Retinal pigment epithelial cell (primary cell): ENCODE measurements around the gene MSI2.

Experiments used
- DNase-seq: peaks from one replicate; pipeline ENCODE4 v3.0.0-alpha.2; 2010; ENCODE audit warnings: low read depth
- H3K4me3 ChIP-seq: 2 replicates; pipeline ENCODE4 v1.5.1; 2011; ENCODE audit warnings: mild to moderate bottlenecking, low read length, control low read depth, moderate library complexity
- TF ChIP-seq, protein P1 (sequence below): conservative IDR thresholded peaks from 2 replicates; pipeline ENCODE4 v1.5.1; 2011; ENCODE audit warnings: low read depth, low read length, control low read depth, inconsistent platforms

The MSI2 gene

DNA sequence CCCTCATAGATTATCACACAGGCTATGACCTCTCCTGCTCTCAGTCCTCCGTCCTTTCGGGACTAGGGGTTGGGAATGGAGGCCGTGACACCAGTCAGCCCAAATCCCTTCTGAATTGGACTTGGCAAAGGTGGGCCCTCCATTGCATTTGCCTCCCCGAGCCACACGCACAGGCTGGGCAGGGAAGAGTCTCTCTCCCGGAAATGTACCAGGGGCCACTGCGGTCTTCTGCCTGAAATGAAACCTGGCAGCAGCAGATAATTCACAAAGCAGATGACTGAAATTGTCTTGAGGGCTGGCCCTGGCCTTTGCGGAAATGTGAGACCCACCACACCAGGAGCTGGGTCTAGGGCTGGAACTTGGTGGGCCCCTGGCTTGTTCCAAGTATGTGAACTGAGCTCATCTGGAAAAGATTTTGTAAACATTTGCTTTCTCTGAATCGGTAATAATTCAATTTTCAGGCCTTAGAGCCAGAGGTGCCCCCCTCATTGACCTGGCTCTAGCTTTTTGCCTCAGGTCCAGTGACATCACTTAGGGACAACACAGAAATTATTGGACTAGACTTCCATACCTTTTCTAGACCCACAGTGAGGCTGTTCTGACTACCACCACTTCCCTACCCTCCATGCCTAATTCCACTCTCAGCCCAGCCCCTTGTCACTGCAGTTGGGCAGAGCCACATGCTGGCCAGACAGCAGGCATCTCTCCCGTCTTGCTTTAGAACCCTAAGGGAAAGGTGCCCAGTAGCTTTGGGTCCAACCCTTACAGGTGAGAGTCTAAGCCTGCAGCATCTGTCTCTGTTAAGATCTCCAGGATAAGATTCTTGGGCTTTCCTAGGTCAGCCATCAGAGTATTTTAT is 413.6 kb downstream of the MSI2 start:
- H3K4me3 ChIP-seq, result no peak overlapping the region
- no peak for DNase-seq
- TF ChIP-seq, protein P1, sequence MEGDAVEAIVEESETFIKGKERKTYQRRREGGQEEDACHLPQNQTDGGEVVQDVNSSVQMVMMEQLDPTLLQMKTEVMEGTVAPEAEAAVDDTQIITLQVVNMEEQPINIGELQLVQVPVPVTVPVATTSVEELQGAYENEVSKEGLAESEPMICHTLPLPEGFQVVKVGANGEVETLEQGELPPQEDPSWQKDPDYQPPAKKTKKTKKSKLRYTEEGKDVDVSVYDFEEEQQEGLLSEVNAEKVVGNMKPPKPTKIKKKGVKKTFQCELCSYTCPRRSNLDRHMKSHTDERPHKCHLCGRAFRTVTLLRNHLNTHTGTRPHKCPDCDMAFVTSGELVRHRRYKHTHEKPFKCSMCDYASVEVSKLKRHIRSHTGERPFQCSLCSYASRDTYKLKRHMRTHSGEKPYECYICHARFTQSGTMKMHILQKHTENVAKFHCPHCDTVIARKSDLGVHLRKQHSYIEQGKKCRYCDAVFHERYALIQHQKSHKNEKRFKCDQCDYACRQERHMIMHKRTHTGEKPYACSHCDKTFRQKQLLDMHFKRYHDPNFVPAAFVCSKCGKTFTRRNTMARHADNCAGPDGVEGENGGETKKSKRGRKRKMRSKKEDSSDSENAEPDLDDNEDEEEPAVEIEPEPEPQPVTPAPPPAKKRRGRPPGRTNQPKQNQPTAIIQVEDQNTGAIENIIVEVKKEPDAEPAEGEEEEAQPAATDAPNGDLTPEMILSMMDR, result no peak

- H3K4me3 ChIP-seq, result no peak overlapping the region
- TF ChIP-seq, protein P1, result no peak
- no peak for DNase-seq
Observed at GRCh38 chr17:57670769-57671569, 414.6 kb downstream of the MSI2 start.

- peak; percentile 27 for DNase-seq
- no peak overlapping the region for H3K4me3 ChIP-seq
- TF ChIP-seq, protein P1, result peak; percentile 97
Observed at GRCh38 chr17:57671667-57672632, 415.6 kb downstream of the MSI2 start.

DNA sequence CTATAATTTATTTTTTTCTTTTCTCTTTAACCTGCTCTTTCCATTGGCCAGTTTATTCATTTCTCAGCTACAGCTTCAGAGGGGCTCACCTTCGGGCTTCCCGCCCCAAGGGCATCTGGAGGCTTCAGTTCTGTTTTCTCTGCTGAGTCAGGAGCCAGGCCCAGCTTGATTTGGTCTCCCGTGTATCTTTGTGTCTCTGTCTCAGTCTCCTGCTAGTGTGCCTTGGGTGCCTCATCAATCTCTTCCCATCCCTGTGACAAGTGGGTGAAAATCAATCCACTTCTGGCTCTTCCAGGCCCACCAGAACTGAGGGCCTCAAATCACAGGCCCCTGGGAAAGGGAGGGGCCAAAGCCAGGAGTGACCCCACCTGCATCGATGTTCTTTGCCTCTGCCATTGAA is 416.6 kb downstream of the MSI2 start:
- H3K4me3 ChIP-seq, result no peak overlapping the region
- no peak for DNase-seq
- TF ChIP-seq, protein P1, result no peak

DNA sequence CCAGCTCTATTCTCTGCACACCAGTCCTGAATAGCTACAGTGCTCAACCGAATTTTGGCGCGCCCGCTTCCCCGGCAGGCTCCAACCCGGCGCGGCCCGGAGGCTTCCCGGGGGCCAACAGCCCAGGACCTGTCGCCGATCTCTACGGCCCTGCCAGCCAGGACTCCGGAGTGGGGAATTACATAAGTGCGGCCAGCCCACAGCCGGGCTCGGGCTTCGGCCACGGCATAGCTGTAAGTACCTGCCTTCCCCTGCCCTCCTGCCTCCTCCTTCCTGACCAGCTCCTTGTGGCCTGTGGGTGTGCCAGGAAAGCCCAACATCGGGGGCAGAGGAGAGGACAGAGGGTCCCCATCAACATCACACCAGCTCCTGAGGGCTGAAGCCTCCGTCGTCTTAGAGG is 418.6 kb downstream of the MSI2 start:
- TF ChIP-seq, protein P1, result no peak
- DNase-seq, result no peak
- no peak overlapping the region for H3K4me3 ChIP-seq

DNA sequence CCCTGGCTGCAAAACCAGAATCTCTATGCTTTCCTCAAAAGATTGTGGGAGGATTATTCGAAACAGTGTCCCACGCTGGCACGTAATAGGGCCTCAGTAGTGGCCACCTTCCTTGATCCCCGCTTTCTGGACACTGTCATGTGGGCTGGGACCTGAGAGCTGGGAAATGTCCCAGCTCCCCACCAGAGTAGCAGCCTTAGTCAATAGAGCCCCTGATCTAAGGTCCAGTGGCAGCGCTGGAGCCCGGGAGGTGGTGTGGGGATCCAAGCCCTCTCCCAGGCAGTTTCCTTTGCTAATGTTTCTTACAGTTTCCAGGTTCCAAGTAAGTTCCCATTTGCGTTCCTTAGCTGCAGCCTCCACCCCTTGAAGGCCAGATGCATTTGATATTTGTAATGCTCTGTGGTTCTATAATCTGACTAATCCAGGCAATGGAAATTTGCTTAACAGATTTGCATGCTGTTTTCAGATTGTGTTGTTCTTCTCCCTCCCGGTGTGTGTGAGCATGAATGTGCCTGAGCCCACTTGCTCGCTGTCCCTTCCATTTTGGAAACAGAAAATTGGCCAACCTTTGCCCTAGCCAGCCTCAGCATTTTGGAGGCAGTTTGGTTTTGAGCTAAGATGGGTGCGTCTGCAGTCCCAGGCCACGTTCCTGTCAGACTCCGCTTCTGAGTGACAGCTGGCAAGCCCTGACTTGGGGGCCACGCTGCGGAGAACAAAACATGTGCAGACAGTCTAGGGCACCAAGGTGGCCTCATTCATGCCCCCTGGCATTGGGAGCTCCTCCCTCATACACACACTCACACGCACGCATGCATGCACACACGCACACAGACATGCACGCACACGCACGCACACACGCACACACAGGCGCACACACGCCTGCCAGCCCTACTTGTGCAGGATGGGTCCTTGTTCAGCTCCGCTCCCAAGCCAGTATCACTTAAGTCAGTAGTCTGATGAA is 419.4 kb downstream of the MSI2 start:
- no peak for DNase-seq

More for the DNA sequence above, 419.4 kb downstream of the MSI2 start:
- H3K4me3 ChIP-seq, result no peak overlapping the region
- TF ChIP-seq, protein P1, result no peak
